ENCODE measurements around the gene LAMTOR5.
"Not testable (repeated sequence)": the region's sequence is repeated elsewhere in the genome, so short reads cannot be mapped to it uniquely, and the experiment has no call there.

Gene LAMTOR5

GRCh38 chr1:110408488-110408887 is 994 bp upstream of the LAMTOR5 start:
- ChIA-PET CTCF (interaction anchor here (0.6 to 2.3 kb wide), 4 partner anchors 41 to 183 kb away, joined by 4 to 14 read pairs (median 8); no protein-coding TSS in a partner anchor), POLR2A (interaction anchor here (0.6 to 2.8 kb wide), 9 partner anchors 13 to 88 kb away, joined by 3 to 24 read pairs (median 4); partner anchors contain the start of gene RBM15)
- TF ChIP-seq ARNT (IDR thresholded peaks at IDR 0.05) = no peak
- no peak for DNase-seq (ENCODE audit: extremely low spot score)

- POLR2A ChIA-PET; DNase-seq (ENCODE audit: extremely low spot score): not testable (repeated sequence)
- CTCF ChIA-PET = interaction anchor here (0.7 to 1.7 kb wide), 2 partner anchors 54 to 90 kb away, joined by 4 read pairs; no protein-coding TSS in a partner anchor
These were observed 1.1 kb downstream of the LAMTOR5 start for GRCh38 chr1:110406407-110406806.

DNA sequence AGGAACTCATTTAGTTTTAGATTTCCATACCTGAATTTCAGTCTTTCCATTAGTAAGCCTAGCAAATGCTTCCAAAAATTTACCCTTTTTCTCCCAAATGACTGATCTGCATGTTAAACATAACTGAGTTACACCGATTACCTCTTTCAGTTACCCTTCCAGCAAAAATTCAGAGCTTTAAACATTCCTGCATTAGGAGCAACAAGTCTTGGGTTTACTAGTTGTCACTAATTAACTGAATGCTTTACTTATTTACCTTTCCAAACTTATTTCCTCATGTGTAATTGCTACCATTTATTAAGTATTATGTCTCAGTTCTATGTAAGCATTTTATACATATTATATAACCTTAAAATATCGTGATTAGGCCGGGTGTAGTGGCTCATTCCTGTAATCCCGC is 3.1 kb downstream of the LAMTOR5 start:
- TF ChIP-seq TARDBP (IDR thresholded peaks at IDR 0.05) = no peak
- TF ChIP-seq FOXM1 (IDR thresholded peaks at IDR 0.05; ENCODE audit: borderline replicate concordance) = no peak
- no peak for TF ChIP-seq BHLHE40 (IDR thresholded peaks at IDR 0.05; ENCODE audit: borderline replicate concordance)
- no peak for TF ChIP-seq FOXA1 (IDR thresholded peaks at IDR 0.05)
- no peak for TF ChIP-seq ZNF384 (IDR thresholded peaks at IDR 0.05)
- TF ChIP-seq HDGF (IDR thresholded peaks at IDR 0.05; ENCODE audit: borderline replicate concordance) = no peak
- TF ChIP-seq NFRKB (IDR thresholded peaks at IDR 0.05) = no peak
- TF ChIP-seq LEF1 (IDR thresholded peaks at IDR 0.05; ENCODE audit: borderline replicate concordance) = no peak
- TF ChIP-seq SP1 (IDR thresholded peaks at IDR 0.05) = no peak
- no peak for TF ChIP-seq ARNT (IDR thresholded peaks at IDR 0.05)
- TF ChIP-seq, protein P1, sequence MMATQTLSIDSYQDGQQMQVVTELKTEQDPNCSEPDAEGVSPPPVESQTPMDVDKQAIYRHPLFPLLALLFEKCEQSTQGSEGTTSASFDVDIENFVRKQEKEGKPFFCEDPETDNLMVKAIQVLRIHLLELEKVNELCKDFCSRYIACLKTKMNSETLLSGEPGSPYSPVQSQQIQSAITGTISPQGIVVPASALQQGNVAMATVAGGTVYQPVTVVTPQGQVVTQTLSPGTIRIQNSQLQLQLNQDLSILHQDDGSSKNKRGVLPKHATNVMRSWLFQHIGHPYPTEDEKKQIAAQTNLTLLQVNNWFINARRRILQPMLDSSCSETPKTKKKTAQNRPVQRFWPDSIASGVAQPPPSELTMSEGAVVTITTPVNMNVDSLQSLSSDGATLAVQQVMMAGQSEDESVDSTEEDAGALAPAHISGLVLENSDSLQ (IDR thresholded peaks at IDR 0.05) = no peak
- ChIA-PET POLR2A (interaction anchor here (1.1 kb wide), 1 partner anchor 66 kb away, joined by 3 read pairs; the partner anchor contains the start of gene RBM15), CTCF (interaction anchor here (1.7 kb wide), 1 partner anchor 56 kb away, joined by 4 read pairs; no protein-coding TSS in a partner anchor)
- no peak for DNase-seq (ENCODE audit: extremely low spot score)

- DNase-seq (ENCODE audit: extremely low spot score) = no peak
- ChIA-PET CTCF (no interaction called here), POLR2A (interaction anchor here (1.1 kb wide), 1 partner anchor 65 kb away, joined by 3 read pairs; the partner anchor contains the start of gene RBM15)
- TF ChIP-seq FOXK2 (IDR thresholded peaks at IDR 0.05) (no peak), ARNT (IDR thresholded peaks at IDR 0.05) (no peak), SP1 (IDR thresholded peaks at IDR 0.05) (no peak), TARDBP (IDR thresholded peaks at IDR 0.05) (no peak), BHLHE40 (IDR thresholded peaks at IDR 0.05; ENCODE audit: borderline replicate concordance) (no peak), SUZ12 (IDR thresholded peaks at IDR 0.05) (no peak), FOXA1 (IDR thresholded peaks at IDR 0.05) (no peak), NFRKB (IDR thresholded peaks at IDR 0.05) (no peak), ZNF384 (IDR thresholded peaks at IDR 0.05) (no peak), L3MBTL2 (conservative IDR thresholded peaks at IDR 0.05) (no peak), ELF4 (IDR thresholded peaks at IDR 0.05) (no peak), CTBP1 (IDR thresholded peaks at IDR 0.05; ENCODE audit: borderline replicate concordance) (no peak), LEF1 (IDR thresholded peaks at IDR 0.05; ENCODE audit: borderline replicate concordance) (no peak), FOXM1 (IDR thresholded peaks at IDR 0.05; ENCODE audit: borderline replicate concordance) (no peak)
These were observed 3.7 kb downstream of the LAMTOR5 start for GRCh38 chr1:110403805-110404204.

DNA sequence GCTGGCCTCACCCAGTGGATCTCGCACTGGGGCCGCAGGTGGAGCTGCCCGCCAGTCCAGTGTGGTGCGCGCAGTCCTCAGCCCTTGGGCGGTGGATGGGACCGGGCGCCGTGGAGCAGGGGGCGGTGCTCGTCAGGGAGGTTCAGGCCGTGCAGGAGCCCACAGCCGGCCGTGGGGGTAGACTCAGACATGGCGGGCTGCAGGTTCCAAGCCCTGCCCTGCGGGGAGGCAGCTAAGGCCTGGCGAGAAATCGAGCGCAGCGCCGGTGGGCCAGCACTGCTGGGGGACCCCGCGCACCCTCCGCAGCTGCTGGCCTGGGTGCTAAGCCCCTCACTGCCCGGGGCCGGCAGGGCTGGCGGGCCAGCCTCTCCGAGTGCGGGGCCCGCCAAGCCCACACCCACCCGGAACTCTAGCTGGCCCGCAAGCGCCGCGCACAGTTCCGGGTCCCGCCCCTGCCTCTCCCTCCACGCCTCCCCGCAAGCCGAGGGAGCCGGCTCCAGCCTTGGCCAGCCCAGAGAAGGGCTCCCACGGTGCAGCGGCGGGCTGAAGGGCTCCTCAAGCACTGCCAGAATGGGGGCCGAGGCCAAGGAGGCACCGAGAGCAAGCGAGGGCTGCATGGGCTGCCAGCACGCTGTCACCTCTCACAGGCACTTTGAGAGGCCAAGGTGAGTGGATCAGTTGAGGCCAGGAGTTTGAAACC is 11.1 kb downstream of the LAMTOR5 start:
- CTCF ChIA-PET = interaction anchor here (0.9 kb wide), 1 partner anchor 100 kb away, joined by 3 read pairs; no protein-coding TSS in a partner anchor
- POLR2A ChIA-PET; DNase-seq (ENCODE audit: extremely low spot score): not testable (repeated sequence)

GRCh38 chr1:110394493-110394820 is 13.0 kb downstream of the LAMTOR5 start:
- CTCF ChIA-PET = no interaction called here
- no peak for DNase-seq (ENCODE audit: extremely low spot score)
- POLR2A ChIA-PET = no interaction called here
- TF ChIP-seq FOXA1 (IDR thresholded peaks at IDR 0.05) (no peak), CTBP1 (IDR thresholded peaks at IDR 0.05; ENCODE audit: borderline replicate concordance) (no peak), SP1 (IDR thresholded peaks at IDR 0.05) (no peak), ELF4 (IDR thresholded peaks at IDR 0.05) (no peak)
- TF ChIP-seq, protein P1 (IDR thresholded peaks at IDR 0.05) = no peak

DNA sequence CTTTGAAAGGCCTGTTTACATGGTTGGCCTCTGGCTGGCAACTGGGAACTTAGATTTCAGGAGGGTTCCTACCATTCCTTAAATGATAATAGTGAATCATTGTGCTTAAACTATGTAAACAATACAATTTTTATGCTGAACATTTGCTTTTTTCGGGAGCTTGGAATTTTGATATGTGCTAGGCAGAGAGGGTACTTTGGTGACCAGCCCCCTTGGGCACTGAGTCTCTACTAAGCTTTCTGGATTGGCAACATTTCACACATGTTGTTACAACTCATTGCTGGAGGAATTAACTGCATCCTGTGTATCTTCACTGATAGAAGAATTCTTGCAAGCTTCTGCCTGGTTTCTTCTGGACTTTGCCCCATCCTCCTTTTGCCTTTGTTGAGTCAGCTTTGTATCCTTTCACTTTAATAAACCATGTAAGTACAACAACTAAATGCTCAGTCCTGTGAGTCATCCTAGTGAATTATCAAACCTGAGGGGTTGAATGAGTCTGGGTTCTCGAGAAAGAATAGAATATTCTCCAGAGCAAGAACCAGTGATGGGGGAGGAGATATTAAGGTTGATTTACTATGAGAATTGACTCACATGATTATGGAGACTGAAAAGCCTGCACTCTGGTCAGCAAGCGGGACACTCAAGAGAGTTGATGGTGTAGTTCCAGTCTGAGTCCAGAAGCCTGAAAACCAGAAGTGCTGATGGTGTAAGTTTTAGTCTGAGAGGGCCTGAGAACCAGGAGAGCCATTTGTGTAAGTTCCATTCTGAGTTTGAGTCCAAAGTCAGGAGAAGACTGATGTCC is 13.6 kb downstream of the LAMTOR5 start:
- DNase-seq (ENCODE audit: extremely low spot score) = no peak
- no peak for TF ChIP-seq FOXA1 (IDR thresholded peaks at IDR 0.05)
- TF ChIP-seq TARDBP (IDR thresholded peaks at IDR 0.05) = no peak
- no peak for TF ChIP-seq FOXM1 (IDR thresholded peaks at IDR 0.05; ENCODE audit: borderline replicate concordance)
- no peak for TF ChIP-seq L3MBTL2 (conservative IDR thresholded peaks at IDR 0.05)
- TF ChIP-seq ELF4 (IDR thresholded peaks at IDR 0.05) = no peak
- TF ChIP-seq, protein P1 (IDR thresholded peaks at IDR 0.05) = no peak
- TF ChIP-seq CTBP1 (IDR thresholded peaks at IDR 0.05; ENCODE audit: borderline replicate concordance) = no peak
- CTCF ChIA-PET = no interaction called here
- POLR2A ChIA-PET = interaction anchor here (1.5 kb wide), 1 partner anchor 14 kb away, joined by 4 read pairs; the partner anchor contains the start of gene LAMTOR5

Measured in HEK293T (cell line).